ENCODE measurements around the gene STARD6. TPM values are rescaled to one million over a fixed set of nuclear protein-coding genes. Genes with fewer than 3 reads are reported as not detected.
A peak's percentile ranks its signal among the peaks of the same experiment; 100 is the strongest.

STARD6 gene
- total and polyA plus RNA-seq, 2 experiments from 2014 or later = not detected

GRCh38 chr18:54389143-54389505, 31.5 kb upstream of the STARD6 start (continued):
- TF ChIP-seq ZNF462 (CRISPR knock-in tag; IDR thresholded peaks at IDR 0.05) (no peak), NANOG (IDR thresholded peaks at IDR 0.05; ENCODE audit: borderline replicate concordance) (no peak)

GRCh38 chr18:54388203-54389142, 30.8 kb upstream of the STARD6 start:
- H4K20me1 ChIP-seq (replicated peaks; ENCODE audit: insufficient read depth) = no peaks in the 10 kb centered on the region
- Mint-ChIP-seq H3K4me3 (no peak overlapping the region), H3K27ac (peak overlapping the region; percentile 4), H3K27me3 (ENCODE audit: insufficient read depth, low read depth, poor library complexity) (no peaks in the 10 kb centered on the region), H3K4me1 (peaks cover 21% of the 10 kb centered on the region), H3K9me3 (peaks cover 16% of the 10 kb centered on the region; the same call in 2 of the 3 replicates), H3K36me3 (ENCODE audit: low read depth) (peaks cover 19% of the 10 kb centered on the region; the same call in 2 of the 3 replicates)
- H3K4me2 ChIP-seq = no peak overlapping the region
- no peaks in the 10 kb centered on the region for H3K36me3 ChIP-seq (ENCODE audit: insufficient read depth)
- H3K27ac ChIP-seq (ENCODE audit: low read depth) = no peak overlapping the region
- H2AFZ ChIP-seq = no peak overlapping the region
- peak; percentile 90 for DNase-seq (ENCODE audit: low spot score)
- no peak overlapping the region for H3K4me3 ChIP-seq
- H3K4me1 ChIP-seq (ENCODE audit: insufficient read depth) = peaks cover 13% of the 10 kb centered on the region; the same call in 1 of the 2 replicates
- peak; percentile 90 for ATAC-seq
- no peaks in the 10 kb centered on the region for H3K27me3 ChIP-seq (ENCODE audit: insufficient read depth)
- H3K9me2 ChIP-seq (ENCODE audit: insufficient read depth) = 0 out of 2 replicates have a peak, but pooled peaks cover 4% of the 10 kb centered on the region
- no peaks in the 10 kb centered on the region for H3K79me2 ChIP-seq (replicated peaks; ENCODE audit: insufficient read depth)
- H3F3A ChIP-seq (replicated peaks; ENCODE audit: low read depth) = no peaks in the 10 kb centered on the region
- TF ChIP-seq ZNF114 (CRISPR knock-in tag; IDR thresholded peaks at IDR 0.05) = no peak; the same call in 1 of the 2 replicates
- TF ChIP-seq STAT1 (IDR thresholded peaks at IDR 0.05; ENCODE audit: unreplicated experiment) = no peak
- TF ChIP-seq, protein P1, sequence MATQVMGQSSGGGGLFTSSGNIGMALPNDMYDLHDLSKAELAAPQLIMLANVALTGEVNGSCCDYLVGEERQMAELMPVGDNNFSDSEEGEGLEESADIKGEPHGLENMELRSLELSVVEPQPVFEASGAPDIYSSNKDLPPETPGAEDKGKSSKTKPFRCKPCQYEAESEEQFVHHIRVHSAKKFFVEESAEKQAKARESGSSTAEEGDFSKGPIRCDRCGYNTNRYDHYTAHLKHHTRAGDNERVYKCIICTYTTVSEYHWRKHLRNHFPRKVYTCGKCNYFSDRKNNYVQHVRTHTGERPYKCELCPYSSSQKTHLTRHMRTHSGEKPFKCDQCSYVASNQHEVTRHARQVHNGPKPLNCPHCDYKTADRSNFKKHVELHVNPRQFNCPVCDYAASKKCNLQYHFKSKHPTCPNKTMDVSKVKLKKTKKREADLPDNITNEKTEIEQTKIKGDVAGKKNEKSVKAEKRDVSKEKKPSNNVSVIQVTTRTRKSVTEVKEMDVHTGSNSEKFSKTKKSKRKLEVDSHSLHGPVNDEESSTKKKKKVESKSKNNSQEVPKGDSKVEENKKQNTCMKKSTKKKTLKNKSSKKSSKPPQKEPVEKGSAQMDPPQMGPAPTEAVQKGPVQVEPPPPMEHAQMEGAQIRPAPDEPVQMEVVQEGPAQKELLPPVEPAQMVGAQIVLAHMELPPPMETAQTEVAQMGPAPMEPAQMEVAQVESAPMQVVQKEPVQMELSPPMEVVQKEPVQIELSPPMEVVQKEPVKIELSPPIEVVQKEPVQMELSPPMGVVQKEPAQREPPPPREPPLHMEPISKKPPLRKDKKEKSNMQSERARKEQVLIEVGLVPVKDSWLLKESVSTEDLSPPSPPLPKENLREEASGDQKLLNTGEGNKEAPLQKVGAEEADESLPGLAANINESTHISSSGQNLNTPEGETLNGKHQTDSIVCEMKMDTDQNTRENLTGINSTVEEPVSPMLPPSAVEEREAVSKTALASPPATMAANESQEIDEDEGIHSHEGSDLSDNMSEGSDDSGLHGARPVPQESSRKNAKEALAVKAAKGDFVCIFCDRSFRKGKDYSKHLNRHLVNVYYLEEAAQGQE (IDR thresholded peaks at IDR 0.05; ENCODE audit: unreplicated experiment) = no peak

Measured in GM23338 (cell line).